WERI-Rb-1 (cell line): ENCODE results near the gene ZFYVE1.

Experiments
- DNase-seq: peaks from one replicate; pipeline ENCODE4 v3.0.0-alpha.2; 2020
- H3K27ac ChIP-seq: fragments of 250-450 bp; sonication (Bioruptor Pico); 2 replicates; pipeline ENCODE4 v1.5.1; 2020; ENCODE audit warnings: mild to moderate bottlenecking, moderate library complexity
- H3K27me3 ChIP-seq: fragments of 250-450 bp; sonication (Bioruptor Pico); 2 replicates; pipeline ENCODE4 v1.5.1; 2021; ENCODE audit warnings: mild to moderate bottlenecking, low read depth, moderate library complexity; ENCODE audit not compliant: insufficient read depth, severe bottlenecking
- H3K36me3 ChIP-seq: fragments of 250-450 bp; sonication (Bioruptor Pico); 2 replicates; pipeline ENCODE4 v1.5.1; 2020; ENCODE audit warnings: mild to moderate bottlenecking, moderate library complexity
- H3K4me3 ChIP-seq: 2 replicates; pipeline ENCODE4 v1.5.1; 2011; ENCODE audit warnings: low read depth, mild to moderate bottlenecking, control low read depth, low read length
- H3K9me3 ChIP-seq: fragments of 250-450 bp; sonication (Bioruptor Pico); 2 replicates; pipeline ENCODE4 v1.5.1; 2021; ENCODE audit warnings: mild to moderate bottlenecking, moderate library complexity; ENCODE audit not compliant: severe bottlenecking
- CTCF ChIP-seq: IDR thresholded peaks from 2 replicates; pipeline ENCODE4 v1.5.1; 2011; ENCODE audit warnings: low read depth, mild to moderate bottlenecking, control low read depth, inconsistent platforms, low read length

The ZFYVE1 gene

GRCh38 chr14:72928872-72929271 is 98.0 kb downstream of the ZFYVE1 start:
- DNase-seq, result no peak
- Histone ChIP-seq H3K27ac (no peak overlapping the region), H3K9me3 (no peaks in the 10 kb centered on the region), H3K36me3 (peaks cover 3% of the 10 kb centered on the region; the same call in 1 of the 2 replicates), H3K4me3 (no peak overlapping the region), H3K27me3 (no peaks in the 10 kb centered on the region)
- TF ChIP-seq CTCF, result no peak

- Histone ChIP-seq H3K27me3 (no peaks in the 10 kb centered on the region), H3K27ac (peak within 1 kb of the TSS; percentile 81), H3K9me3 (no peaks in the 10 kb centered on the region), H3K4me3 (peak within 1 kb of the TSS; percentile 52), H3K36me3 (peaks cover 3% of the 10 kb centered on the region; the same call in 1 of the 2 replicates)
- DNase-seq, result peak; percentile 99
- TF ChIP-seq CTCF, result no peak
Measured at GRCh38 chr14:72926292-72927028, 100.4 kb downstream of the ZFYVE1 start, which contains the start of gene DCAF4. DCAF4 (plus strand) TSS chr14:72926464; CDS start chr14:72937979, 11,515 bp downstream.

GRCh38 chr14:72925815-72926291 is 101.1 kb downstream of the ZFYVE1 start:
- no peak overlapping the region for H3K27ac ChIP-seq
- no peak for DNase-seq

GRCh38 chr14:72925171-72925759 is 101.6 kb downstream of the ZFYVE1 start:
- DNase-seq, result no peak
- Histone ChIP-seq H3K27ac (no peak overlapping the region), H3K27me3 (no peaks in the 10 kb centered on the region), H3K9me3 (no peaks in the 10 kb centered on the region), H3K36me3 (peaks cover 3% of the 10 kb centered on the region; the same call in 1 of the 2 replicates), H3K4me3 (peak overlapping the region; percentile 52)
- no peak for TF ChIP-seq CTCF

More at GRCh38 chr14:72925815-72926291, 101.1 kb downstream of the ZFYVE1 start:
- no peak for TF ChIP-seq CTCF
- no peaks in the 10 kb centered on the region for H3K9me3 ChIP-seq
- no peaks in the 10 kb centered on the region for H3K27me3 ChIP-seq
- H3K4me3 ChIP-seq, result peak overlapping the region; percentile 52
- H3K36me3 ChIP-seq, result peaks cover 3% of the 10 kb centered on the region; the same call in 1 of the 2 replicates

- H3K27me3 ChIP-seq, result no peaks in the 10 kb centered on the region
- no peak for TF ChIP-seq CTCF
- no peak overlapping the region for H3K27ac ChIP-seq
- H3K4me3 ChIP-seq, result no peak overlapping the region
- no peaks in the 10 kb centered on the region for H3K36me3 ChIP-seq
- no peaks in the 10 kb centered on the region for H3K9me3 ChIP-seq
- no peak for DNase-seq
Measured at GRCh38 chr14:72924337-72924736, 102.6 kb downstream of the ZFYVE1 start.
